Esophagus muscularis mucosa (tissue), 4 donors: ENCODE results near the gene THSD4.

Source experiments
- EP300 ChIP-seq: sonication (generic); formaldehyde crosslinking; IDR thresholded peaks from one replicate; pipeline ENCODE4 v1.6.1; 2017; ENCODE audit warnings: antibody characterized with exemption
- POLR2A ChIP-seq: fragments of 450-650 bp; IDR thresholded peaks from one replicate; pipeline ENCODE4 v1.6.1; 2017; ENCODE audit warnings: antibody characterized with exemption, moderate library complexity, mild to moderate bottlenecking, low read depth
- TF ChIP-seq, protein P1 (sequence below), 3 experiments: fragments of 200-600 bp in 2 of 3; fragments of 450-650 bp in 1 of 3; sonication (generic) in 2 of 3; IDR thresholded peaks; one replicate each; pipeline ENCODE4 v1.5.1; 2017 to 2019; ENCODE audit warnings: antibody characterized with exemption in 3 of 3, mild to moderate bottlenecking in 2 of 3, moderate library complexity in 1 of 3

DNA sequence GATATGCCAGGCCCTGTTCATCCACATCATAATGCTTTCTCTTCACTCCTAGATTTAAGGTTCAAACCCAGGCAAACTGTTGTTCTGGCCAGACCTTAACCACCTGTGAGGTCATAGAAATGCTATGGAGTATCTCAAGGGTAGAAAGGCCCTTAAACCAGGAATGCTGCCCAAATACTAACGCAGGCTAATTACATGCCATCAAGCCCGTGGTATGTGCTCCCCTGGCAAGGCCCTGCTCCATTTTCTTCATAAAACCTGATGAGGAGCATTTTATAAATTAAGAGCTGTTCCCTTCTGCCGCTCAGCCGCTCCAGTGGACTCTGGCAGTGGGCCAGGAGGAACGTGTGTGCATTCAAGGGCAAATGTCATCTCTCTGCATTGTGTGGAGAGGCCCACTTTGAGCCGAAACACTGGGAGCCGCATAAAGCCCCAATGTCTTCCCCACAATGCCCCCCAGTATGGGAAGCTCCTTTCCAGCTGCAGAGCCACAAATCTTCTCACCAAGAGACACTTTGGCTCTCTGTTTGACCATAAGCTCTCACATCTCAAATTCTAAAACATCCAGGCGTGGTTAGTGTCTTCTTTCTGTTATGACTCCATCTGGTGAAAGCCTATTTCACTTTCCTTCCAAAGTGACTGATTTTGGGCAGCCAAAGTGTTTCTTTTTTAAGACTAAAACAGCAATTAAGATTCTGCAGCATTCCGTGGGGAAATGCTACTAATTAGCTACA lies 484.3 kb downstream of the THSD4 start:
- no peak for TF ChIP-seq POLR2A
- TF ChIP-seq, protein P1, sequence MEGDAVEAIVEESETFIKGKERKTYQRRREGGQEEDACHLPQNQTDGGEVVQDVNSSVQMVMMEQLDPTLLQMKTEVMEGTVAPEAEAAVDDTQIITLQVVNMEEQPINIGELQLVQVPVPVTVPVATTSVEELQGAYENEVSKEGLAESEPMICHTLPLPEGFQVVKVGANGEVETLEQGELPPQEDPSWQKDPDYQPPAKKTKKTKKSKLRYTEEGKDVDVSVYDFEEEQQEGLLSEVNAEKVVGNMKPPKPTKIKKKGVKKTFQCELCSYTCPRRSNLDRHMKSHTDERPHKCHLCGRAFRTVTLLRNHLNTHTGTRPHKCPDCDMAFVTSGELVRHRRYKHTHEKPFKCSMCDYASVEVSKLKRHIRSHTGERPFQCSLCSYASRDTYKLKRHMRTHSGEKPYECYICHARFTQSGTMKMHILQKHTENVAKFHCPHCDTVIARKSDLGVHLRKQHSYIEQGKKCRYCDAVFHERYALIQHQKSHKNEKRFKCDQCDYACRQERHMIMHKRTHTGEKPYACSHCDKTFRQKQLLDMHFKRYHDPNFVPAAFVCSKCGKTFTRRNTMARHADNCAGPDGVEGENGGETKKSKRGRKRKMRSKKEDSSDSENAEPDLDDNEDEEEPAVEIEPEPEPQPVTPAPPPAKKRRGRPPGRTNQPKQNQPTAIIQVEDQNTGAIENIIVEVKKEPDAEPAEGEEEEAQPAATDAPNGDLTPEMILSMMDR (IDR thresholded peaks at IDR 0.05): no peak
- no peak for TF ChIP-seq EP300
